WTC11 (cell line): ENCODE measurements around the gene GRID2. TPM values are rescaled to one million over a fixed set of nuclear protein-coding genes. Genes with fewer than 3 reads are reported as not detected.

Source experiments
- ATAC-seq: fragments of 200-7000 bp; cut with Tn5 transposase; 2 replicates; pipeline ENCODE4 v1.10.0; 2021; ENCODE audit warnings: mild to moderate bottlenecking, moderate library complexity
- CTCF ChIA-PET: fragments of 300-600 bp; sonication (Branson Sonifier 250); formaldehyde crosslinking; loops from one replicate; lab custom pipeline; 2021; ENCODE audit warnings: antibody characterized with exemption; lab: Charles Lee
- POLR2A ChIA-PET: fragments of 350-600 bp; sonication (Branson Sonifier 250); formaldehyde crosslinking; loops from one replicate; lab custom pipeline; 2021; ENCODE audit warnings: antibody characterized with exemption; lab: Charles Lee
- DNase-seq: peaks from one replicate; pipeline ENCODE4 v3.0.0; 2021; ENCODE audit warnings: low spot score
- H3K27ac Mint-ChIP-seq: 2 replicates; pipeline ENCODE4 v1.8.0; 2021; ENCODE audit warnings: mixed read lengths
- H3K27me3 Mint-ChIP-seq: 2 replicates; pipeline ENCODE4 v1.8.0; 2021; ENCODE audit warnings: low read depth, mild to moderate bottlenecking, moderate library complexity, mixed read lengths
- H3K36me3 Mint-ChIP-seq: 2 replicates; pipeline ENCODE4 v1.8.0; 2021; ENCODE audit warnings: mixed read lengths
- H3K4me1 Mint-ChIP-seq: 2 replicates; pipeline ENCODE4 v1.8.0; 2022; ENCODE audit warnings: mixed read lengths
- H3K4me3 Mint-ChIP-seq: 2 replicates; pipeline ENCODE4 v1.8.0; 2021; ENCODE audit warnings: mild to moderate bottlenecking, moderate library complexity, mixed read lengths
- H3K9me3 Mint-ChIP-seq: 2 replicates; pipeline ENCODE4 v1.8.0; 2021; ENCODE audit warnings: mixed read lengths
- ARID4B ChIP-seq: sonication (generic); formaldehyde crosslinking; IDR thresholded peaks from 2 replicates; pipeline ENCODE4 v1.8.0; 2023; ENCODE audit warnings: missing genetic modification reagents, mild to moderate bottlenecking, borderline replicate concordance
- ATF2 ChIP-seq: sonication (generic); formaldehyde crosslinking; IDR thresholded peaks from 2 replicates; pipeline ENCODE4 v1.8.1; 2022; ENCODE audit warnings: low read depth, missing genetic modification reagents, borderline replicate concordance
- ATF6 ChIP-seq: sonication (generic); formaldehyde crosslinking; IDR thresholded peaks from 2 replicates; pipeline ENCODE4 v1.8.1; 2023; ENCODE audit warnings: mild to moderate bottlenecking, missing genetic modification reagents
- CDX4 ChIP-seq: fragments of 250-450 bp; sonication (Bioruptor Pico); IDR thresholded peaks from 2 replicates; pipeline ENCODE4 v1.9.0; 2021; ENCODE audit warnings: moderate library complexity, mild to moderate bottlenecking, inconsistent platforms, borderline replicate concordance
- CREB1 ChIP-seq: sonication (generic); formaldehyde crosslinking; IDR thresholded peaks from 2 replicates; pipeline ENCODE4 v1.8.0; 2023; ENCODE audit warnings: mild to moderate bottlenecking, missing genetic modification reagents
- GABPB1 ChIP-seq: sonication (generic); formaldehyde crosslinking; IDR thresholded peaks from 2 replicates; pipeline ENCODE4 v1.8.1; 2023; ENCODE audit warnings: mild to moderate bottlenecking, missing genetic modification reagents
- HMGA2 ChIP-seq: fragments of 250-450 bp; sonication (Bioruptor Pico); IDR thresholded peaks from 2 replicates; pipeline ENCODE4 v1.4.0; 2021; ENCODE audit warnings: mild to moderate bottlenecking, moderate library complexity
- JAZF1 ChIP-seq: fragments of 250-450 bp; sonication (Bioruptor Pico); IDR thresholded peaks from 2 replicates; pipeline ENCODE4 v1.9.0; 2021; ENCODE audit warnings: moderate library complexity, mild to moderate bottlenecking, inconsistent platforms
- KAT7 ChIP-seq: sonication (generic); formaldehyde crosslinking; IDR thresholded peaks from 2 replicates; pipeline ENCODE4 v1.8.1; 2023; ENCODE audit warnings: missing genetic modification reagents, mild to moderate bottlenecking, borderline replicate concordance
- MXD4 ChIP-seq: fragments of 250-450 bp; sonication (Bioruptor Pico); IDR thresholded peaks from 2 replicates; pipeline ENCODE4 v1.8.0; 2021; ENCODE audit warnings: mild to moderate bottlenecking, moderate library complexity, borderline replicate concordance
- MYBL2 ChIP-seq: sonication (generic); formaldehyde crosslinking; IDR thresholded peaks from 2 replicates; pipeline ENCODE4 v1.8.1; 2023; ENCODE audit warnings: mild to moderate bottlenecking, moderate library complexity, missing genetic modification reagents
- TEAD4 ChIP-seq: sonication (generic); formaldehyde crosslinking; IDR thresholded peaks from 2 replicates; pipeline ENCODE4 v1.8.0; 2022; ENCODE audit warnings: mild to moderate bottlenecking, missing genetic modification reagents
- TP53 ChIP-seq: sonication (generic); formaldehyde crosslinking; IDR thresholded peaks from 2 replicates; pipeline ENCODE4 v1.8.1; 2023; ENCODE audit warnings: mild to moderate bottlenecking, missing genetic modification reagents
- ZBTB43 ChIP-seq: sonication (generic); formaldehyde crosslinking; IDR thresholded peaks from 2 replicates; pipeline ENCODE4 v1.8.1; 2023; ENCODE audit warnings: mild to moderate bottlenecking, missing genetic modification reagents
- ZNF512 ChIP-seq: sonication (generic); formaldehyde crosslinking; IDR thresholded peaks from 2 replicates; pipeline ENCODE4 v1.8.1; 2022; ENCODE audit warnings: missing genetic modification reagents, borderline replicate concordance
- ZSCAN18 ChIP-seq: fragments of 250-450 bp; sonication (Bioruptor Pico); IDR thresholded peaks from 2 replicates; pipeline ENCODE4 v2.1.2; 2022; ENCODE audit warnings: mild to moderate bottlenecking, moderate library complexity
- total RNA-seq: library from RNA; stranded (reverse); gene quantifications from 3 replicates; pipeline ENCODE4 v1.2.3, GENCODE V29; 2021

Gene GRID2
- total RNA-seq, 1 experiment from 2014 or later, result 26.8 TPM

- H3K27ac Mint-ChIP-seq, result no peak overlapping the region
- CTCF ChIA-PET, result no interaction called here
- no peak overlapping the region for H3K4me3 Mint-ChIP-seq
Measured at GRCh38 chr4:93302310-93302709, 998.5 kb downstream of the GRID2 start.

GRCh38 chr4:93303440-93303839 is 999.7 kb downstream of the GRID2 start:
- Mint-ChIP-seq H3K4me1 (peaks cover 10% of the 10 kb centered on the region), H3K4me3 (no peak overlapping the region), H3K9me3 (no peaks in the 10 kb centered on the region), H3K36me3 (no peaks in the 10 kb centered on the region), H3K27me3 (no peaks in the 10 kb centered on the region), H3K27ac (no peak overlapping the region)
- ATAC-seq, result no peak
- DNase-seq, result no peak
- CTCF ChIA-PET, result no interaction called here
- POLR2A ChIA-PET, result no interaction called here
- TF ChIP-seq MXD4, result no peak
- no peak for TF ChIP-seq GABPB1 (CRISPR knock-in tag)
- TF ChIP-seq ZBTB43 (CRISPR knock-in tag), result no peak
- no peak for TF ChIP-seq ZSCAN18
- TF ChIP-seq HMGA2 (CRISPR knock-in tag), result no peak
- no peak for TF ChIP-seq ARID4B
- no peak for TF ChIP-seq JAZF1
- TF ChIP-seq ZNF512 (CRISPR knock-in tag), result no peak

More at GRCh38 chr4:93302310-93302709, 998.5 kb downstream of the GRID2 start:
- no peak for TF ChIP-seq TP53 (CRISPR knock-in tag)
- no peak for TF ChIP-seq KAT7 (CRISPR knock-in tag)
- TF ChIP-seq CREB1 (CRISPR knock-in tag), result no peak
- no peak for TF ChIP-seq TEAD4 (CRISPR knock-in tag)
- TF ChIP-seq ATF6, result no peak
- TF ChIP-seq MYBL2 (CRISPR knock-in tag), result no peak
- TF ChIP-seq ATF2 (CRISPR knock-in tag), result no peak
- TF ChIP-seq ZBTB43 (CRISPR knock-in tag), result no peak
- TF ChIP-seq CDX4, result no peak
- TF ChIP-seq, all 79 proteins: peak for 0
- no peak for DNase-seq
- ATAC-seq, result no peak
- Mint-ChIP-seq H3K4me1 (peaks cover 16% of the 10 kb centered on the region), H3K36me3 (no peaks in the 10 kb centered on the region), H3K27me3 (no peaks in the 10 kb centered on the region), H3K9me3 (no peaks in the 10 kb centered on the region)
- POLR2A ChIA-PET, result no interaction called here
